ENCODE results near the gene RFX4.
"Not testable (repeated sequence)": the region's sequence is repeated elsewhere in the genome, so short reads cannot be mapped to it uniquely, and the experiment has no call there.

The RFX4 gene

GRCh38 chr12:106692896-106693820, 110.4 kb downstream of the RFX4 start:
- no peak for DNase-seq

- DNase-seq: no peak
Measured at GRCh38 chr12:106696071-106696470, 113.3 kb downstream of the RFX4 start.

- no peak for DNase-seq
Measured at GRCh38 chr12:106696681-106697417, 114.0 kb downstream of the RFX4 start.

GRCh38 chr12:106704081-106704480, 121.3 kb downstream of the RFX4 start:
- DNase-seq: no peak

GRCh38 chr12:106705971-106706370, 123.2 kb downstream of the RFX4 start:
- DNase-seq: no peak

- no peak for DNase-seq
Measured at GRCh38 chr12:106709068-106709511, 126.3 kb downstream of the RFX4 start.

GRCh38 chr12:106710143-106710893, 127.5 kb downstream of the RFX4 start:
- DNase-seq: no peak

- DNase-seq: no peak
Measured at GRCh38 chr12:106711316-106711715, 128.5 kb downstream of the RFX4 start.

- DNase-seq: no peak
Measured at GRCh38 chr12:106712768-106713167, 130.0 kb downstream of the RFX4 start.

GRCh38 chr12:106714926-106715325, 132.1 kb downstream of the RFX4 start:
- no peak for DNase-seq

- DNase-seq: no peak
Measured at GRCh38 chr12:106715582-106715981, 132.8 kb downstream of the RFX4 start.

- DNase-seq: no peak
Measured at GRCh38 chr12:106717673-106718072, 134.9 kb downstream of the RFX4 start.

- no peak for DNase-seq
Measured at GRCh38 chr12:106719879-106720278, 137.1 kb downstream of the RFX4 start.

GRCh38 chr12:106720696-106721095, 137.9 kb downstream of the RFX4 start:
- no peak for DNase-seq

- no peak for DNase-seq
Measured at GRCh38 chr12:106721915-106722314, 139.1 kb downstream of the RFX4 start.

- no peak for DNase-seq
Measured at GRCh38 chr12:106722837-106723236, 140.0 kb downstream of the RFX4 start.

GRCh38 chr12:106723416-106723815, 140.6 kb downstream of the RFX4 start:
- DNase-seq: no peak

- no peak for DNase-seq
Measured at GRCh38 chr12:106724116-106724515, 141.3 kb downstream of the RFX4 start.

GRCh38 chr12:106724934-106725333, 142.1 kb downstream of the RFX4 start:
- DNase-seq: no peak

- not testable (repeated sequence) for DNase-seq
Measured at GRCh38 chr12:106726603-106727202, 143.9 kb downstream of the RFX4 start.

- DNase-seq: no peak
Measured at GRCh38 chr12:106729611-106730010, 146.8 kb downstream of the RFX4 start.

GRCh38 chr12:106732890-106733289, 150.1 kb downstream of the RFX4 start:
- no peak for DNase-seq

GRCh38 chr12:106733660-106734059, 150.9 kb downstream of the RFX4 start:
- no peak for DNase-seq

Data from DMS153 (cell line).